ENCODE data around the gene REP15. TPM values are rescaled to one million over a fixed set of nuclear protein-coding genes. Genes with fewer than 3 reads are reported as not detected.

Gene REP15
- total RNA-seq, 1 experiment from 2014 or later: 0.78 TPM

DNA sequence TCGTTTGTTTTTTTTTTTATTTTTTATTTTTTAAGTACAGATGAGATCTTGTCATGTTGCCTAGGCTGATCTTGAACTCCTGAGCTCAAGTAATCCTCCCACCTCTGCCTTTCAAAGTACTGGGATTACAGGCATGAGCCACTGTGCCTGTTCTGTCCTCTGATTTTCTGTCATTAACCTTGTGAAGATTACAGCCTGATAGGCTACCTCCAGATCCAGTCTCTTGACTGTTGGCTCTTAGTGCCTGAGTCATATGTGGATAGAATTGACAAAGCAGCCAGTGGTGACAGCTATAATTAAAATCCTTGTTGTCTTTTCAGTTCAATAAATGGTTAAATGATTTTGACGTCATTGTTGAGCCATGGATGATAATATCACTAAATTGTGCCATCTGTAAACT, 21.3 kb upstream of the REP15 start:
- peaks cover 11% of the 10 kb centered on the region for H3K36me3 Mint-ChIP-seq (ENCODE audit: insufficient read depth, unreplicated experiment)
- TF ChIP-seq, protein P1, sequence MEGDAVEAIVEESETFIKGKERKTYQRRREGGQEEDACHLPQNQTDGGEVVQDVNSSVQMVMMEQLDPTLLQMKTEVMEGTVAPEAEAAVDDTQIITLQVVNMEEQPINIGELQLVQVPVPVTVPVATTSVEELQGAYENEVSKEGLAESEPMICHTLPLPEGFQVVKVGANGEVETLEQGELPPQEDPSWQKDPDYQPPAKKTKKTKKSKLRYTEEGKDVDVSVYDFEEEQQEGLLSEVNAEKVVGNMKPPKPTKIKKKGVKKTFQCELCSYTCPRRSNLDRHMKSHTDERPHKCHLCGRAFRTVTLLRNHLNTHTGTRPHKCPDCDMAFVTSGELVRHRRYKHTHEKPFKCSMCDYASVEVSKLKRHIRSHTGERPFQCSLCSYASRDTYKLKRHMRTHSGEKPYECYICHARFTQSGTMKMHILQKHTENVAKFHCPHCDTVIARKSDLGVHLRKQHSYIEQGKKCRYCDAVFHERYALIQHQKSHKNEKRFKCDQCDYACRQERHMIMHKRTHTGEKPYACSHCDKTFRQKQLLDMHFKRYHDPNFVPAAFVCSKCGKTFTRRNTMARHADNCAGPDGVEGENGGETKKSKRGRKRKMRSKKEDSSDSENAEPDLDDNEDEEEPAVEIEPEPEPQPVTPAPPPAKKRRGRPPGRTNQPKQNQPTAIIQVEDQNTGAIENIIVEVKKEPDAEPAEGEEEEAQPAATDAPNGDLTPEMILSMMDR (IDR thresholded peaks at IDR 0.05; ENCODE audit: unreplicated experiment): no peak

GRCh38 chr12:27680619-27681018, 15.6 kb upstream of the REP15 start:
- Mint-ChIP-seq H3K27ac (ENCODE audit: unreplicated experiment) (no peak overlapping the region), H3K9me3 (ENCODE audit: low read depth, unreplicated experiment) (no peaks in the 10 kb centered on the region), H3K36me3 (ENCODE audit: insufficient read depth, unreplicated experiment) (peaks cover 9% of the 10 kb centered on the region), H3K4me1 (ENCODE audit: low read depth, unreplicated experiment) (no peaks in the 10 kb centered on the region), H3K4me3 (ENCODE audit: low read depth, unreplicated experiment) (no peak overlapping the region), H3K27me3 (ENCODE audit: unreplicated experiment) (no peaks in the 10 kb centered on the region)
- CTCF ChIA-PET: no interaction called here
- no TSS peak for BruUV-seq (replicated peaks)
- TF ChIP-seq, protein P1 (IDR thresholded peaks at IDR 0.05; ENCODE audit: unreplicated experiment): no peak
- intact Hi-C loops (cut with micrococcal nuclease; ENCODE audit: unreplicated experiment): no loop called here
- DNase-seq: no peak

More for the DNA sequence above, 21.3 kb upstream of the REP15 start:
- H3K27ac Mint-ChIP-seq (ENCODE audit: unreplicated experiment): no peak overlapping the region
- no peaks in the 10 kb centered on the region for H3K9me3 Mint-ChIP-seq (ENCODE audit: low read depth, unreplicated experiment)
- no peak for DNase-seq
- no peak overlapping the region for H3K4me3 Mint-ChIP-seq (ENCODE audit: low read depth, unreplicated experiment)
- intact Hi-C loops (cut with micrococcal nuclease; ENCODE audit: unreplicated experiment): no loop called here
- no peaks in the 10 kb centered on the region for H3K4me1 Mint-ChIP-seq (ENCODE audit: low read depth, unreplicated experiment)
- no peaks in the 10 kb centered on the region for H3K27me3 Mint-ChIP-seq (ENCODE audit: unreplicated experiment)
- BruUV-seq (replicated peaks): no TSS peak
- CTCF ChIA-PET: no interaction called here

DNA sequence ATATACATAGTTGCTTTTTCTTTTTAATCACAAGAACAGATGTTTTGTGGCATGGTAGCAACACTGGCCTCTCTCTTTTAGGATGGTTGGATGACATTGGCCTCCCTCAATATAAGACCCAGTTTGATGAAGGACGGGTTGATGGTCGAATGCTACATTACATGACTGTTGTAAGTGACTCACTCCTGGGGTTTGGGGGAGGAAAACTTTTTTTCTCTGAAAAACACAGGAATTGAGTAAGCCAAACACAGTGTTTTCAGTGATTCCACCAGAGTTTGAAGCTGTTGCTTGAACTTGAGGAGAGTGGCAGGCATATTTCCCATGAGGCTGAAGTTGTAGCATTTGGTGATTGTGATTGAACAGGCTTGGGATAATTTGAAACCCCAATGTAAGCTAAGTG, 13.7 kb upstream of the REP15 start:
- BruUV-seq (replicated peaks): no TSS peak

DNA sequence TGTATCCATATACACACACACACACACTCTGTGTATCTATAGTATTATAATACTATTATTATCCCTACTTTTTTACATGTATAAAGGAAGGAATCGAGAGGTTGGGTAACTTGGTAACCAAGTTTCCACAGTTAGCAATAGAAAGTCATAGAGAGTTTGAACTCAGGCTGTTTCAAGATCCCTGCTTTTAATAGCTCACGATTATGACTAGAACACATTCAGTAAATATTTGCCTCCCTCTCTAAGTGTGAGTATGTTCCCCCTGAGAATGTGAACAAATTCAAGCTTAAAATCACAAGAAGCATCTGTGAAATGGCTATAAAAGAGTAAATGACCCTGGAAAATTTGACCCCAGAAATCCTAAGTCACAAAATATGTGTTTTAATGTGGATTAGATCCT, 11.0 kb upstream of the REP15 start:
- Mint-ChIP-seq H3K9me3 (ENCODE audit: low read depth, unreplicated experiment) (no peaks in the 10 kb centered on the region), H3K4me3 (ENCODE audit: low read depth, unreplicated experiment) (no peak overlapping the region), H3K27me3 (ENCODE audit: unreplicated experiment) (no peaks in the 10 kb centered on the region), H3K36me3 (ENCODE audit: insufficient read depth, unreplicated experiment) (no peaks in the 10 kb centered on the region), H3K27ac (ENCODE audit: unreplicated experiment) (no peak overlapping the region), H3K4me1 (ENCODE audit: low read depth, unreplicated experiment) (no peaks in the 10 kb centered on the region)
- intact Hi-C loops (cut with micrococcal nuclease; ENCODE audit: unreplicated experiment): no loop called here
- no peak for DNase-seq
- BruUV-seq (replicated peaks): no TSS peak
- TF ChIP-seq, protein P1 (IDR thresholded peaks at IDR 0.05; ENCODE audit: unreplicated experiment): no peak
- CTCF ChIA-PET: no interaction called here

More for the DNA sequence above, 13.7 kb upstream of the REP15 start:
- CTCF ChIA-PET: interaction anchor here (0.7 kb wide), 1 partner anchor 10 kb away, joined by 4 read pairs; no protein-coding TSS in a partner anchor
- Mint-ChIP-seq H3K9me3 (ENCODE audit: low read depth, unreplicated experiment) (no peaks in the 10 kb centered on the region), H3K27ac (ENCODE audit: unreplicated experiment) (no peak overlapping the region), H3K4me3 (ENCODE audit: low read depth, unreplicated experiment) (no peak overlapping the region), H3K36me3 (ENCODE audit: insufficient read depth, unreplicated experiment) (peaks cover 6% of the 10 kb centered on the region), H3K4me1 (ENCODE audit: low read depth, unreplicated experiment) (no peaks in the 10 kb centered on the region), H3K27me3 (ENCODE audit: unreplicated experiment) (no peaks in the 10 kb centered on the region)
- intact Hi-C loops (cut with micrococcal nuclease; ENCODE audit: unreplicated experiment): no loop called here
- no peak for DNase-seq
- TF ChIP-seq, protein P1 (IDR thresholded peaks at IDR 0.05; ENCODE audit: unreplicated experiment): no peak
